Activated CD4-positive, alpha-beta T cell treated with anti-CD3 and anti-CD28 coated beads, Interleukin-2, amount 50 U/mL, for 16 hours (primary cell): ENCODE data around the gene SENP8.
A peak's percentile ranks its signal among the peaks of the same experiment; 100 is the strongest.
"Not testable (repeated sequence)": the region's sequence is repeated elsewhere in the genome, so short reads cannot be mapped to it uniquely, and the experiment has no call there.

ENCODE experiments used
- DNase-seq: peaks from one replicate; pipeline ENCODE4 v3.0.0-alpha.2; 2020

SENP8 gene

GRCh38 chr15:72155635-72156616, 37.7 kb downstream of the SENP8 start:
- DNase-seq = peak; percentile 83

GRCh38 chr15:72156928-72157327, 38.7 kb downstream of the SENP8 start:
- DNase-seq = no peak

GRCh38 chr15:72160696-72161245, 42.6 kb downstream of the SENP8 start:
- DNase-seq = no peak

GRCh38 chr15:72161361-72162132, 43.3 kb downstream of the SENP8 start:
- DNase-seq = no peak

GRCh38 chr15:72162569-72162968, 44.4 kb downstream of the SENP8 start:
- no peak for DNase-seq

GRCh38 chr15:72163719-72164118, 45.5 kb downstream of the SENP8 start:
- no peak for DNase-seq

GRCh38 chr15:72166716-72167417, 48.7 kb downstream of the SENP8 start:
- DNase-seq = no peak

GRCh38 chr15:72167445-72167844, 49.2 kb downstream of the SENP8 start:
- DNase-seq = no peak

GRCh38 chr15:72168131-72168807, 50.1 kb downstream of the SENP8 start:
- DNase-seq = peak; percentile 19

GRCh38 chr15:72168808-72169190, 50.6 kb downstream of the SENP8 start:
- DNase-seq = no peak

GRCh38 chr15:72169236-72169920, 51.2 kb downstream of the SENP8 start:
- no peak for DNase-seq

GRCh38 chr15:72169921-72170611, 51.9 kb downstream of the SENP8 start:
- DNase-seq = no peak

GRCh38 chr15:72170691-72171090, 52.5 kb downstream of the SENP8 start:
- DNase-seq = no peak

- not testable (repeated sequence) for DNase-seq
These were observed 53.8 kb downstream of the SENP8 start for GRCh38 chr15:72171978-72172377.

- DNase-seq = no peak
These were observed 54.6 kb downstream of the SENP8 start for GRCh38 chr15:72172796-72173195.

GRCh38 chr15:72173401-72173800, 55.2 kb downstream of the SENP8 start:
- DNase-seq = no peak

GRCh38 chr15:72173864-72174550, 55.8 kb downstream of the SENP8 start:
- no peak for DNase-seq

- no peak for DNase-seq
These were observed 56.5 kb downstream of the SENP8 start for GRCh38 chr15:72174551-72175165.

GRCh38 chr15:72175186-72176044, 57.2 kb downstream of the SENP8 start:
- DNase-seq = no peak
